ENCODE data around the gene SPEN. TPM values are rescaled to one million over a fixed set of nuclear protein-coding genes. Genes with fewer than 3 reads are reported as not detected.
A peak's percentile ranks its signal among the peaks of the same experiment; 100 is the strongest.

SPEN gene
- total and polyA plus RNA-seq, 2 of the 13 experiments (the other 11 are each of a cell fraction or from before 2014, with no cell fraction given): 4.8 to 14.0 TPM

DNA sequence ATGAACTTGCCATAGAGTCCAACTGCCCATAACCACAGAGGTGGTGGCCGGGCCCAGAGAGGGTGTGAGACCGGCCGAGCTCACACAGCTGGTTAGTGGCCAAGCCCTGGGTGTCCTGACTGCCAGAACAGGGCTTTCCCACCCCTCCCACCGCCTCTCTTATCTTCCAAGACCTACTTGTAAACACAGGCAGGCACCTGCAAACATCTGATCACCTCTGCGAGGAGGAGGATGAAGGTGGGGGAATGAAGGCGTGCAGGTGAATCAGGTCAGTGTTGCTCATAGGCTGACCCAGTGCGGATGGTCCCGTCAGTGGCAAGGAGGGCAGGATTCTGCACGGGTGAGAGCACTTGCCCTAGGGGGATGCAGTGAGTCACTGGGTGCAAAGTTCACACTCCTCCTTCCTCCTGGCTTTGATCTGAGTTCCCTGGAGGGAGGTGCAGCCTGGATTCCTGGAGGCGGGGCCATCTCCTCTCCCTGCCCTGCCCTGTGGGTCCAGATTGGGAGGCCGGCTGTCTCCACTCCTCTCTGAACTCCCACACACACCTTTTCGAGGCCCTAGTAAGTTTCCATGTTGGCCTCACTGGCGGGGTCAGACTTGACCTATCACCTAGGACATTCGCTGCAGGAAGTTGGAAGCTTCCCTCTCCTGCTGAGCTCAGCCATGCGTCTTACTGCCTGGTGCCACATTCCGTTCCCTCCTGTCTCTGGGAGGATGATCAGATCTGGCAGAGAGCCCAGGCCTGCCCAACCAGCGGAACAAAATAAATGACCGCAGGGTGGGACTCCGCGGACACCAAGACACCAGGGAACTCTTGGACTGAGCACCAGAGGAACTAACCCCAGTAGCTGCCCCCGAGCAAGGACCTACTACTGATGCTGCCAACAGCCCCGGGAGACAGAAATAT, 47.3 kb upstream of the SPEN start (continued):
- TF ChIP-seq, protein P1, sequence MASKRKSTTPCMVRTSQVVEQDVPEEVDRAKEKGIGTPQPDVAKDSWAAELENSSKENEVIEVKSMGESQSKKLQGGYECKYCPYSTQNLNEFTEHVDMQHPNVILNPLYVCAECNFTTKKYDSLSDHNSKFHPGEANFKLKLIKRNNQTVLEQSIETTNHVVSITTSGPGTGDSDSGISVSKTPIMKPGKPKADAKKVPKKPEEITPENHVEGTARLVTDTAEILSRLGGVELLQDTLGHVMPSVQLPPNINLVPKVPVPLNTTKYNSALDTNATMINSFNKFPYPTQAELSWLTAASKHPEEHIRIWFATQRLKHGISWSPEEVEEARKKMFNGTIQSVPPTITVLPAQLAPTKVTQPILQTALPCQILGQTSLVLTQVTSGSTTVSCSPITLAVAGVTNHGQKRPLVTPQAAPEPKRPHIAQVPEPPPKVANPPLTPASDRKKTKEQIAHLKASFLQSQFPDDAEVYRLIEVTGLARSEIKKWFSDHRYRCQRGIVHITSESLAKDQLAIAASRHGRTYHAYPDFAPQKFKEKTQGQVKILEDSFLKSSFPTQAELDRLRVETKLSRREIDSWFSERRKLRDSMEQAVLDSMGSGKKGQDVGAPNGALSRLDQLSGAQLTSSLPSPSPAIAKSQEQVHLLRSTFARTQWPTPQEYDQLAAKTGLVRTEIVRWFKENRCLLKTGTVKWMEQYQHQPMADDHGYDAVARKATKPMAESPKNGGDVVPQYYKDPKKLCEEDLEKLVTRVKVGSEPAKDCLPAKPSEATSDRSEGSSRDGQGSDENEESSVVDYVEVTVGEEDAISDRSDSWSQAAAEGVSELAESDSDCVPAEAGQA (IDR thresholded peaks at IDR 0.05; ENCODE audit: low read depth): peak; percentile 17; the same call in 1 of the 2 replicates
- TF ChIP-seq, protein P1 (CRISPR knock-in tag; IDR thresholded peaks at IDR 0.05; ENCODE audit: borderline replicate concordance): no peak
- TF ChIP-seq ZNF432 (CRISPR knock-in tag; IDR thresholded peaks at IDR 0.05; ENCODE audit: borderline replicate concordance) (no peak), IKZF4 (CRISPR knock-in tag; IDR thresholded peaks at IDR 0.05; ENCODE audit: borderline replicate concordance, low read depth, not compliant biosample characterization) (peak; percentile 10), SOX5 (CRISPR knock-in tag; IDR thresholded peaks at IDR 0.05; ENCODE audit: borderline replicate concordance) (peak; percentile 60), DRAP1 (CRISPR knock-in tag; IDR thresholded peaks at IDR 0.05) (peak; percentile 64), SUZ12 (IDR thresholded peaks at IDR 0.05; ENCODE audit: low read depth, low read length) (no peak), HNRNPLL (IDR thresholded peaks at IDR 0.05; ENCODE audit: low read depth, low read length, poor library complexity, severe bottlenecking) (no peak), NFAT5 (CRISPR knock-in tag; IDR thresholded peaks at IDR 0.05) (no peak)
